HFFc6 (cell line): ENCODE results near the gene NARF. TPM values are rescaled to one million over a fixed set of nuclear protein-coding genes. Genes with fewer than 3 reads are reported as not detected.
"Not testable (repeated sequence)": the region's sequence is repeated elsewhere in the genome, so short reads cannot be mapped to it uniquely, and the experiment has no call there.

Source experiments
- DNase-seq: peaks from one replicate; pipeline ENCODE4 v3.0.0-alpha.2; 2018
- H3K27ac Mint-ChIP-seq: 2 replicates; pipeline ENCODE4 v1.8.0; 2020; ENCODE audit warnings: mild to moderate bottlenecking, mixed read lengths
- H3K27me3 Mint-ChIP-seq: 2 replicates; pipeline ENCODE4 v1.8.0; 2021; ENCODE audit warnings: mild to moderate bottlenecking, moderate library complexity, mixed read lengths; ENCODE audit not compliant: insufficient read depth
- H3K36me3 Mint-ChIP-seq: 2 replicates; pipeline ENCODE4 v1.8.0; 2021; ENCODE audit warnings: low read depth, mixed read lengths
- H3K4me1 Mint-ChIP-seq: 2 replicates; pipeline ENCODE4 v1.8.0; 2020; ENCODE audit warnings: low read depth, mixed read lengths
- H3K4me3 Mint-ChIP-seq: 2 replicates; pipeline ENCODE4 v1.8.0; 2020; ENCODE audit warnings: mild to moderate bottlenecking, moderate library complexity, mixed read lengths
- H3K9me3 Mint-ChIP-seq: 2 replicates; pipeline ENCODE4 v1.8.0; 2020; ENCODE audit warnings: mild to moderate bottlenecking, mixed read lengths
- CTCF ChIP-seq: fragments of 200-600 bp; sonication (generic); IDR thresholded peaks from 2 replicates; pipeline ENCODE4 v1.5.0; 2021; ENCODE audit warnings: antibody characterized with exemption, mild to moderate bottlenecking
- total RNA-seq, 6 experiments: library from RNA; stranded (reverse); fragmentation: NEBNext Ultra II Directional; extraction: Animal tissue kit (Norgen Biotek cat#: 25700); gene quantifications; 2 replicates in 1 of 6; 3 replicates in 5 of 6; pipeline ENCODE4 v1.2.3, GENCODE V29; 2021

The NARF gene
- total RNA-seq, 6 experiments from 2014 or later, result 25.2 to 38.1 (median 28.8) TPM

GRCh38 chr17:82502207-82502606, 43.7 kb downstream of the NARF start:
- Mint-ChIP-seq H3K9me3 (no peaks in the 10 kb centered on the region), H3K4me1 (peaks cover 16% of the 10 kb centered on the region), H3K36me3 (no peaks in the 10 kb centered on the region), H3K4me3 (no peak overlapping the region), H3K27me3 (peaks cover 9% of the 10 kb centered on the region), H3K27ac (no peak overlapping the region)
- DNase-seq, result no peak
- TF ChIP-seq CTCF, result no peak

GRCh38 chr17:82503094-82503727, 44.7 kb downstream of the NARF start:
- H3K9me3 Mint-ChIP-seq, result no peaks in the 10 kb centered on the region
- no peak overlapping the region for H3K4me3 Mint-ChIP-seq
- H3K27ac Mint-ChIP-seq, result no peak overlapping the region
- TF ChIP-seq CTCF, result no peak
- H3K36me3 Mint-ChIP-seq, result no peaks in the 10 kb centered on the region
- peaks cover 8% of the 10 kb centered on the region for H3K4me1 Mint-ChIP-seq
- no peak for DNase-seq
- H3K27me3 Mint-ChIP-seq, result peaks cover 9% of the 10 kb centered on the region

- no peaks in the 10 kb centered on the region for H3K36me3 Mint-ChIP-seq
- DNase-seq, result no peak
- H3K27ac Mint-ChIP-seq, result no peak overlapping the region
- TF ChIP-seq CTCF, result no peak
- H3K9me3 Mint-ChIP-seq, result no peaks in the 10 kb centered on the region
- peaks cover 7% of the 10 kb centered on the region for H3K4me1 Mint-ChIP-seq
- peaks cover 9% of the 10 kb centered on the region for H3K27me3 Mint-ChIP-seq
- H3K4me3 Mint-ChIP-seq, result no peak overlapping the region
Measured at GRCh38 chr17:82503728-82504308, 45.3 kb downstream of the NARF start.

- peaks cover 7% of the 10 kb centered on the region for H3K27me3 Mint-ChIP-seq
- H3K4me1 Mint-ChIP-seq, result no peaks in the 10 kb centered on the region
- no peaks in the 10 kb centered on the region for H3K9me3 Mint-ChIP-seq
- H3K4me3 Mint-ChIP-seq, result no peak overlapping the region
- TF ChIP-seq CTCF, result no peak
- no peak overlapping the region for H3K27ac Mint-ChIP-seq
- no peaks in the 10 kb centered on the region for H3K36me3 Mint-ChIP-seq
- DNase-seq, result no peak
Measured at GRCh38 chr17:82505296-82505695, 46.8 kb downstream of the NARF start.

GRCh38 chr17:82506402-82506801, 47.9 kb downstream of the NARF start:
- H3K27me3 Mint-ChIP-seq, H3K36me3 Mint-ChIP-seq, H3K27ac Mint-ChIP-seq, DNase-seq, H3K4me1 Mint-ChIP-seq, H3K9me3 Mint-ChIP-seq, H3K4me3 Mint-ChIP-seq: not testable (repeated sequence)

GRCh38 chr17:82507631-82508175, 49.2 kb downstream of the NARF start:
- Mint-ChIP-seq H3K9me3 (no peaks in the 10 kb centered on the region), H3K4me3 (no peak overlapping the region), H3K27me3 (peaks cover 3% of the 10 kb centered on the region), H3K4me1 (no peaks in the 10 kb centered on the region), H3K27ac (no peak overlapping the region), H3K36me3 (no peaks in the 10 kb centered on the region)
- no peak for TF ChIP-seq CTCF
- DNase-seq, result no peak

- not testable (repeated sequence) for H3K27me3 Mint-ChIP-seq, H3K27ac Mint-ChIP-seq, H3K4me1 Mint-ChIP-seq, DNase-seq, H3K36me3 Mint-ChIP-seq
- Mint-ChIP-seq H3K9me3 (peaks cover 12% of the 10 kb centered on the region), H3K4me3 (peak overlapping the region; percentile 62; the same call in 1 of the 2 replicates)
Measured at GRCh38 chr17:82511642-82512041, 53.1 kb downstream of the NARF start.

- H3K4me3 Mint-ChIP-seq, H3K27me3 Mint-ChIP-seq, H3K36me3 Mint-ChIP-seq, H3K27ac Mint-ChIP-seq, DNase-seq, H3K4me1 Mint-ChIP-seq: not testable (repeated sequence)
- peaks cover 12% of the 10 kb centered on the region for H3K9me3 Mint-ChIP-seq
Measured at GRCh38 chr17:82513864-82514263, 55.3 kb downstream of the NARF start.
